ENCODE data around the gene KRTAP4-4.
A peak's percentile ranks its signal among the peaks of the same experiment; 100 is the strongest.

DNA sequence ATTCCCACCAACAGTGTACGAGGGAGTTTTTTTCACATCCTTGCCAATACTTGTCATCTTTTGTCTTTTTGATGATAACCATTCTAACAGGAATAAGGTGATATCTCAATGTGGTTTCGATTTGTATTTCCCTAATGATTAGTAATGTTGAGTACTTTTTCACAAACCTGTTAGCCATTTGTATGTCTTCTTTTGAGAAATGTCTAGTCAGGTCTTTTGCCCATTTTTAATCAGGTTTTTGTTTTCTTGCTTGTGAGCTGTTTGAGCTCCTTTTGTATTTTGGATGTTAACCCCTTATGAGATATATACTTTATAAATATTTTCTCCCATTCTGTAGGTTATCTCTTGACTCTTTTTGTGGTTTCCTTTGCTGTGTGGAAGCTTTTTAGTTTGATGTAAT lies 9.0 kb downstream of the KRTAP4-4 start:
- TF ChIP-seq, protein P1, sequence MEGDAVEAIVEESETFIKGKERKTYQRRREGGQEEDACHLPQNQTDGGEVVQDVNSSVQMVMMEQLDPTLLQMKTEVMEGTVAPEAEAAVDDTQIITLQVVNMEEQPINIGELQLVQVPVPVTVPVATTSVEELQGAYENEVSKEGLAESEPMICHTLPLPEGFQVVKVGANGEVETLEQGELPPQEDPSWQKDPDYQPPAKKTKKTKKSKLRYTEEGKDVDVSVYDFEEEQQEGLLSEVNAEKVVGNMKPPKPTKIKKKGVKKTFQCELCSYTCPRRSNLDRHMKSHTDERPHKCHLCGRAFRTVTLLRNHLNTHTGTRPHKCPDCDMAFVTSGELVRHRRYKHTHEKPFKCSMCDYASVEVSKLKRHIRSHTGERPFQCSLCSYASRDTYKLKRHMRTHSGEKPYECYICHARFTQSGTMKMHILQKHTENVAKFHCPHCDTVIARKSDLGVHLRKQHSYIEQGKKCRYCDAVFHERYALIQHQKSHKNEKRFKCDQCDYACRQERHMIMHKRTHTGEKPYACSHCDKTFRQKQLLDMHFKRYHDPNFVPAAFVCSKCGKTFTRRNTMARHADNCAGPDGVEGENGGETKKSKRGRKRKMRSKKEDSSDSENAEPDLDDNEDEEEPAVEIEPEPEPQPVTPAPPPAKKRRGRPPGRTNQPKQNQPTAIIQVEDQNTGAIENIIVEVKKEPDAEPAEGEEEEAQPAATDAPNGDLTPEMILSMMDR (conservative IDR thresholded peaks at IDR 0.05; ENCODE audit: low read depth, low read length) = no peak
- TF ChIP-seq RAD21 (IDR thresholded peaks at IDR 0.05; ENCODE audit: low read length) = no peak
- no peak for TF ChIP-seq POLR2A (IDR thresholded peaks at IDR 0.05; ENCODE audit: low read depth, low read length)
- TF ChIP-seq, protein P2, sequence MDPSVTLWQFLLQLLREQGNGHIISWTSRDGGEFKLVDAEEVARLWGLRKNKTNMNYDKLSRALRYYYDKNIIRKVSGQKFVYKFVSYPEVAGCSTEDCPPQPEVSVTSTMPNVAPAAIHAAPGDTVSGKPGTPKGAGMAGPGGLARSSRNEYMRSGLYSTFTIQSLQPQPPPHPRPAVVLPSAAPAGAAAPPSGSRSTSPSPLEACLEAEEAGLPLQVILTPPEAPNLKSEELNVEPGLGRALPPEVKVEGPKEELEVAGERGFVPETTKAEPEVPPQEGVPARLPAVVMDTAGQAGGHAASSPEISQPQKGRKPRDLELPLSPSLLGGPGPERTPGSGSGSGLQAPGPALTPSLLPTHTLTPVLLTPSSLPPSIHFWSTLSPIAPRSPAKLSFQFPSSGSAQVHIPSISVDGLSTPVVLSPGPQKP (IDR thresholded peaks at IDR 0.05; ENCODE audit: borderline replicate concordance, low read depth, low read length) = no peak
- TF ChIP-seq MXI1 (IDR thresholded peaks at IDR 0.05; ENCODE audit: borderline replicate concordance, low read depth, low read length) = no peak
- TF ChIP-seq MAZ (IDR thresholded peaks at IDR 0.05; ENCODE audit: borderline replicate concordance, low read depth, low read length) = no peak
- TF ChIP-seq FOS (IDR thresholded peaks at IDR 0.05; ENCODE audit: low read depth, low read length) = no peak
- TF ChIP-seq, protein P3, sequence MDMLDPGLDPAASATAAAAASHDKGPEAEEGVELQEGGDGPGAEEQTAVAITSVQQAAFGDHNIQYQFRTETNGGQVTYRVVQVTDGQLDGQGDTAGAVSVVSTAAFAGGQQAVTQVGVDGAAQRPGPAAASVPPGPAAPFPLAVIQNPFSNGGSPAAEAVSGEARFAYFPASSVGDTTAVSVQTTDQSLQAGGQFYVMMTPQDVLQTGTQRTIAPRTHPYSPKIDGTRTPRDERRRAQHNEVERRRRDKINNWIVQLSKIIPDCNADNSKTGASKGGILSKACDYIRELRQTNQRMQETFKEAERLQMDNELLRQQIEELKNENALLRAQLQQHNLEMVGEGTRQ (IDR thresholded peaks at IDR 0.05; ENCODE audit: low read depth, low read length) = no peak
- no peak for TF ChIP-seq CEBPB (IDR thresholded peaks at IDR 0.05; ENCODE audit: low read depth, low read length)
- no peak for TF ChIP-seq RCOR1 (IDR thresholded peaks at IDR 0.05; ENCODE audit: insufficient replicate concordance, low read length)
- peak; percentile 47 for TF ChIP-seq MAFK (IDR thresholded peaks at IDR 0.05; ENCODE audit: low read depth, low read length)
